H1 (cell line): ENCODE measurements around the gene ACTR2. TPM values are rescaled to one million over a fixed set of nuclear protein-coding genes. Genes with fewer than 3 reads are reported as not detected.

ENCODE experiments used
- SAP30 ChIP-seq: fragments of 300-600 bp; sonication (generic); IDR thresholded peaks from 2 replicates; pipeline ENCODE4 v1.7.1; 2012; ENCODE audit warnings: low read length, moderate library complexity, mild to moderate bottlenecking, inconsistent platforms; ENCODE audit not compliant: insufficient read depth, insufficient replicate concordance
- TAF1 ChIP-seq: IDR thresholded peaks from 2 replicates; pipeline ENCODE4 v1.6.1; 2011; ENCODE audit warnings: mild to moderate bottlenecking, low read depth, low read length
- polyA plus RNA-seq, 7 experiments: library from polyadenylated mRNA; depleted of rRNA in 3 of 7; stranded (reverse) in 5 of 7; unstranded in 2 of 7; fragments of >200 nt in 5 of 7; fragments of 200-250 nt in 2 of 7; gene quantifications; 1 replicate in 5 of 7; 2 replicates in 1 of 7; 4 replicates in 1 of 7; pipeline versions ENCODE4 v1.2.1 to v1.2.3, GENCODE V29; 2011 to 2013; ENCODE audit warnings: missing spikeins in 2 of 7, mixed read lengths in 2 of 7
- total RNA-seq: library from RNA; stranded (reverse); fragmentation: NEBNext Ultra II Directional; extraction: Animal tissue kit (Norgen Biotek cat#: 25700); gene quantifications from 2 replicates; pipeline ENCODE4 v1.2.1, GENCODE V29; 2021
- TF ChIP-seq, protein P1 (sequence below), 3 experiments: IDR thresholded peaks; 1 replicate in 2 of 3; 2 replicates in 1 of 3; pipeline versions ENCODE4 v1.5.1 to v1.6.1; 2011; ENCODE audit warnings: low read length in 3 of 3, mild to moderate bottlenecking in 3 of 3, inconsistent platforms in 2 of 3, low read depth in 1 of 3, moderate library complexity in 1 of 3; ENCODE audit not compliant: insufficient read depth in 1 of 3; ENCODE audit errors: control extremely low read depth in 1 of 3

Gene ACTR2
- total and polyA plus RNA-seq, 2 of the 8 experiments (the other 6 are each of a cell fraction or from before 2014, with no cell fraction given): 28.3 to 171 TPM

DNA sequence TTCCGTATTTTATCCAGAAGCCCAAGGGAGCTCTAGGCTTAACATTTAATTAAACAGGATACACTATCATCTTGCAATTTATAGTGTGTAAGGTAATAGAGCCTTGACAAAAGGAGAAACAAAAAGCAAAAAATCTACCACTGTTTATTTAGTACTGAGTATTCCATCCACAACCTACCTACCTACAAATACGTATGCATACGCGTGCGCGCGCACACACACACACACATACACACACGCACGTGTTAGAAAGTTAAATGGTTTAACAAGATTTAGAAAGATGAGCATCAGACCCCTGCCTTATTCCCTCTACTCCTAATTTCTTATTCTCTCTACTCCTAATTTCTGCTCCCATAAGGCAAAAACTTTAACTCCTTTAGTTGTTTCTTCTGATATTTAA lies 14.6 kb upstream of the ACTR2 start (continued):
- TF ChIP-seq, protein P1, sequence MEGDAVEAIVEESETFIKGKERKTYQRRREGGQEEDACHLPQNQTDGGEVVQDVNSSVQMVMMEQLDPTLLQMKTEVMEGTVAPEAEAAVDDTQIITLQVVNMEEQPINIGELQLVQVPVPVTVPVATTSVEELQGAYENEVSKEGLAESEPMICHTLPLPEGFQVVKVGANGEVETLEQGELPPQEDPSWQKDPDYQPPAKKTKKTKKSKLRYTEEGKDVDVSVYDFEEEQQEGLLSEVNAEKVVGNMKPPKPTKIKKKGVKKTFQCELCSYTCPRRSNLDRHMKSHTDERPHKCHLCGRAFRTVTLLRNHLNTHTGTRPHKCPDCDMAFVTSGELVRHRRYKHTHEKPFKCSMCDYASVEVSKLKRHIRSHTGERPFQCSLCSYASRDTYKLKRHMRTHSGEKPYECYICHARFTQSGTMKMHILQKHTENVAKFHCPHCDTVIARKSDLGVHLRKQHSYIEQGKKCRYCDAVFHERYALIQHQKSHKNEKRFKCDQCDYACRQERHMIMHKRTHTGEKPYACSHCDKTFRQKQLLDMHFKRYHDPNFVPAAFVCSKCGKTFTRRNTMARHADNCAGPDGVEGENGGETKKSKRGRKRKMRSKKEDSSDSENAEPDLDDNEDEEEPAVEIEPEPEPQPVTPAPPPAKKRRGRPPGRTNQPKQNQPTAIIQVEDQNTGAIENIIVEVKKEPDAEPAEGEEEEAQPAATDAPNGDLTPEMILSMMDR (IDR thresholded peaks at IDR 0.05; ENCODE audit: control extremely low read depth in 1 of 3, insufficient read depth in 1 of 3, low read depth in 1 of 3, low read length in 3 of 3): no peak
- TF ChIP-seq TAF1: no peak
- TF ChIP-seq SAP30: no peak
